Measurements from ENCODE around the gene SAMM50.

The SAMM50 gene

GRCh38 chr22:43955040-43955882, at the start of gene SAMM50:
TSS of gene SAMM50 (plus strand) at chr22:43955442. CDS start at chr22:43955578, 136 bp downstream.
- peak; percentile 95 for DNase-seq (ENCODE audit: low spot score)
- in situ Hi-C loops (cut with MboI; ENCODE audit: low pct_unique_long_range_greater_than_20kb, low sequenced_read_pairs, unreplicated experiment), result no loop called here
- TF ChIP-seq, protein P1, sequence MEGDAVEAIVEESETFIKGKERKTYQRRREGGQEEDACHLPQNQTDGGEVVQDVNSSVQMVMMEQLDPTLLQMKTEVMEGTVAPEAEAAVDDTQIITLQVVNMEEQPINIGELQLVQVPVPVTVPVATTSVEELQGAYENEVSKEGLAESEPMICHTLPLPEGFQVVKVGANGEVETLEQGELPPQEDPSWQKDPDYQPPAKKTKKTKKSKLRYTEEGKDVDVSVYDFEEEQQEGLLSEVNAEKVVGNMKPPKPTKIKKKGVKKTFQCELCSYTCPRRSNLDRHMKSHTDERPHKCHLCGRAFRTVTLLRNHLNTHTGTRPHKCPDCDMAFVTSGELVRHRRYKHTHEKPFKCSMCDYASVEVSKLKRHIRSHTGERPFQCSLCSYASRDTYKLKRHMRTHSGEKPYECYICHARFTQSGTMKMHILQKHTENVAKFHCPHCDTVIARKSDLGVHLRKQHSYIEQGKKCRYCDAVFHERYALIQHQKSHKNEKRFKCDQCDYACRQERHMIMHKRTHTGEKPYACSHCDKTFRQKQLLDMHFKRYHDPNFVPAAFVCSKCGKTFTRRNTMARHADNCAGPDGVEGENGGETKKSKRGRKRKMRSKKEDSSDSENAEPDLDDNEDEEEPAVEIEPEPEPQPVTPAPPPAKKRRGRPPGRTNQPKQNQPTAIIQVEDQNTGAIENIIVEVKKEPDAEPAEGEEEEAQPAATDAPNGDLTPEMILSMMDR (IDR thresholded peaks at IDR 0.05; ENCODE audit: extremely low read depth, insufficient read depth, missing control alignments), result no peak

- DNase-seq (ENCODE audit: low spot score), result no peak
- in situ Hi-C loops (cut with MboI; ENCODE audit: low pct_unique_long_range_greater_than_20kb, low sequenced_read_pairs, unreplicated experiment), result no loop called here
- TF ChIP-seq, protein P1 (IDR thresholded peaks at IDR 0.05; ENCODE audit: extremely low read depth, insufficient read depth, missing control alignments), result no peak
These were observed 49.6 kb upstream of the SAMM50 start for GRCh38 chr22:43905681-43906080.

DNA sequence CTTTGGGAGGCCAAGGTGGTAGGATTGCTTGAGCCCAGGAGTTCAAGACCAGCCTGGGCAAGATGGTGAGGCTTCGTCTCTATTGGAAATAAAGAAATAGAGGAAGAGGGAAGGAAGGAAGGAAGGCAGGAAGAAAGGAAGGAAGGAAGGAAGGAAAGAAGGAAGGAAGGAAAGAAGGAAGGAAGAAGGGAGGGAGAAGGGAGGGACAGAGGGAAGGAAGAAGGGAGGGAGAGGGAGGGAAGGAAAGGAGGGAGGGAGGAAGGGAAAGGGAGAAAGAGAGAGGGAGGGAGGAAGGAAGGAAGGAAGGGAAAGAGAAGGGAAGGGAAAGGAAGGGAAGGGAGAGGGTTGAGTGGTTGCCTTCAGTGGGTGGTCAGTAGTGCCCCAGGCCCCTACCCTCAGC, 45.5 kb upstream of the SAMM50 start:
- in situ Hi-C loops (cut with MboI; ENCODE audit: low pct_unique_long_range_greater_than_20kb, low sequenced_read_pairs, unreplicated experiment), result no loop called here
- TF ChIP-seq, protein P1 (IDR thresholded peaks at IDR 0.05; ENCODE audit: extremely low read depth, insufficient read depth, missing control alignments), result no peak
- DNase-seq (ENCODE audit: low spot score), result no peak

- TF ChIP-seq, protein P1 (IDR thresholded peaks at IDR 0.05; ENCODE audit: extremely low read depth, insufficient read depth, missing control alignments), result no peak
- in situ Hi-C loops (cut with MboI; ENCODE audit: low pct_unique_long_range_greater_than_20kb, low sequenced_read_pairs, unreplicated experiment), result no loop called here
- no peak for DNase-seq (ENCODE audit: low spot score)
These were observed 45.0 kb upstream of the SAMM50 start for GRCh38 chr22:43910178-43910695.

GRCh38 chr22:43911351-43911750, 43.9 kb upstream of the SAMM50 start:
- TF ChIP-seq, protein P1 (IDR thresholded peaks at IDR 0.05; ENCODE audit: extremely low read depth, insufficient read depth, missing control alignments), result no peak
- DNase-seq (ENCODE audit: low spot score), result no peak
- in situ Hi-C loops (cut with MboI; ENCODE audit: low pct_unique_long_range_greater_than_20kb, low sequenced_read_pairs, unreplicated experiment), result no loop called here

GRCh38 chr22:43917521-43917920, 37.7 kb upstream of the SAMM50 start:
- no peak for DNase-seq (ENCODE audit: low spot score)
- in situ Hi-C loops (cut with MboI; ENCODE audit: low pct_unique_long_range_greater_than_20kb, low sequenced_read_pairs, unreplicated experiment), result no loop called here
- TF ChIP-seq, protein P1 (IDR thresholded peaks at IDR 0.05; ENCODE audit: extremely low read depth, insufficient read depth, missing control alignments), result no peak

Measured in GM13977 (cell line).